Psoas muscle (tissue), 8 donors: ENCODE measurements around the gene SOCS7. TPM values are rescaled to one million over a fixed set of nuclear protein-coding genes. Genes with fewer than 3 reads are reported as not detected.

ENCODE experiments used
- ATAC-seq, 4 donors: fragments of 200-7000 bp; cut with Tn5 transposase; one replicate each; pipeline ENCODE4 v1.9.1; 2020; ENCODE audit warnings: moderate library complexity in 3 of 4, mild to moderate bottlenecking in 2 of 4
- DNase-seq, 2 donors: peaks; one replicate each; pipeline ENCODE4 v3.0.0-alpha.2; 2020
- H3K27ac ChIP-seq: fragments of 200-600 bp; one replicate; pipeline ENCODE4 v1.8.0; 2022
- H3K27me3 ChIP-seq, 3 donors: fragments of 200-600 bp in 1 of 3; one replicate each; pipeline versions ENCODE4 v1.6.1 to v1.8.0; 2013 to 2022; ENCODE audit warnings: low read length in 2 of 3, mild to moderate bottlenecking in 2 of 3, moderate library complexity in 1 of 3; ENCODE audit not compliant: insufficient read depth in 3 of 3
- H3K36me3 ChIP-seq, 2 donors: fragments of 200-600 bp in 1 of 2; one replicate each; pipeline versions ENCODE4 v1.6.1 to v1.8.0; 2013 to 2022; ENCODE audit warnings: low read depth in 1 of 2, mild to moderate bottlenecking in 1 of 2, moderate library complexity in 1 of 2; ENCODE audit not compliant: insufficient read depth in 1 of 2
- H3K4me1 ChIP-seq: fragments of 200-600 bp; one replicate; pipeline ENCODE4 v1.8.0; 2022
- H3K4me3 ChIP-seq: fragments of 200-600 bp; one replicate; pipeline ENCODE4 v1.8.0; 2022; ENCODE audit warnings: mild to moderate bottlenecking
- H3K9me3 ChIP-seq: fragments of 200-600 bp; one replicate; pipeline ENCODE4 v1.8.0; 2022
- CTCF ChIP-seq: fragments of 200-600 bp; IDR thresholded peaks from one replicate; pipeline ENCODE4 v1.8.0; 2022; ENCODE audit warnings: antibody characterized with exemption
- WGBS, 3 donors: extraction: QIAGEN DNeasy Blood & Tissue Kit; methylation state at CpG; one replicate each; pipeline versions ENCODE4 v1.1.6 to v1.1.7; 2013; 5-methylcytosine and 5-hydroxymethylcytosine counted together
- intact Hi-C, 2 donors: fragments of 100-400 bp; cut with DNase I; formaldehyde crosslinking; loops; one replicate each; pipeline versions ENCODE4 v1.11.0 to v1.14.2; 2022
- polyA plus RNA-seq, 3 donors: library from polyadenylated mRNA; stranded (reverse); fragments of 200-250 nt; gene quantifications; one replicate each; pipeline ENCODE4 v1.2.3, GENCODE V29; 2013
- total RNA-seq, 4 donors: library from RNA; stranded (reverse); fragmentation: NEBNext Ultra II Directional in 2 of 4; extraction: Animal tissue kit (Norgen Biotek cat#: 25700) in 2 of 4; gene quantifications; one replicate each; pipeline versions ENCODE4 v1.2.1 to v1.2.4, GENCODE V29; 2021 to 2023
- donor health status: healthy with polysubstance abuse.
- donor health status: DM: no; HTN: no; CAD: no; lungs with moderate emphysema.
- donor health status: Bipolar disorder and iron deficiency.
- donor health status: healthy.
- donor health status: DM: yes; HTN: yes; CAD: no.
- donor health status: DM: no; HTN: no; CAD: no.
- donor health status: DM: no; HTN: no; CAD: no.
- donor health status: DM: yes; HTN: yes; CAD: no.

The SOCS7 gene
- total and polyA plus RNA-seq, 7 donors: 6.6 to 28.9 (median 23.9) TPM

DNA sequence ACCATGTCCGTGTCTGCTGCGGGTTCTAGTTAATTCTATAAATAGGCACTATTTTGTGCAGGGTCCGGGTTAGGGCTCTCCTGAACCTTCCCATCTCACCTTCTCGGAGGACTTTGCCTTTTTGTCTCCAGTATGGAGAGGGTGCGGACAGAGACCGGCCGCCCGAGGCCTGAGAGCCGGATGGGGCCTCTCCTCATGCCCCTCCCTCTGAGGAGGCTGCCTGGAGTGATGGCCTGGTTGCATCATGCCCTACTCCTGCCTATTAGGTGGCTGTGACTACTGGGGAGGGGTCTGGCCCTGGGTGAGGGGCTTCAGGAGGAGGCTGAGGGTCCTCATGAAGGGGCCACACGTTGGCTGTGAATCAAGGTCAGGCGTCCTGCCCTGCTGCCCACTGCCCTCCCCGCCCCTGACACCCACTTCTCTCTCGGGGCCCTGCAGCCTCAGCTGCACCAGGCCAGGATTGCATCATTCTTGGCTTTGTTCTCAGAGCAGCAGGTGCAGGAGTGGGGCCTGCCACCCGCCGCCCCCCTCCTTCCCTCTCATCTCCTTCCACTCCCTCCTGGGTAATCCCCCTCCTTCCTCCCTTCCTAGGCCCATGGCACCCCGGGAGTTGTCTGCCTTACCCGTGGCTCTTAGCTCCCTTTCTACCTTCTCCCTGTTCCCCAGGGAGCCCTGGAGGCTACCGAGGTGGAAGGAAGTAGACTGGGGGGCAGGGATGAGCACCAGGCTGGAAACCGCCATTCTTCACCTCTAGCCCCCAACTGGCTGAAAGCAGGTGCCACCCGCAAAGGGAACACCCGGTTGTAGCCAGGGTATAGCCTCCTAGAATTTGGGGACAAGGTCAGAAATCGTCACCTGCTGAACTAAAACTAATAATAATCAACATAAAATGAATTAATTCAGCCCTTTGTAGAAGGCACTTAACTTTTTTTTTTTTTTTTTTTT is 63.9 kb downstream of the SOCS7 start:
- H3K36me3 ChIP-seq: no peaks in the 10 kb centered on the region
- H3K9me3 ChIP-seq: no peaks in the 10 kb centered on the region
- peak overlapping the region; percentile 57 for H3K4me3 ChIP-seq
- peaks cover 18% of the 10 kb centered on the region for H3K4me1 ChIP-seq
- ATAC-seq (peak; percentile 75 to 88 (median 84)), DNase-seq (peak; percentile 36 to 75)
- no peak overlapping the region for H3K27ac ChIP-seq
- 11 to 17% (median 14%) methylated on average over 18 to 22 of the region's 22 CpGs for WGBS, 3 donors
- no peak for TF ChIP-seq CTCF
- intact Hi-C loops: loop anchor here (1.0 to 2.0 kb wide), 2 partner anchors 65 to 66 kb away; partner anchors contain the start of gene SOCS7 (in 1 of the 2)
- peaks cover 0 to 24% (median 8%) of the 10 kb centered on the region in 3 donors for H3K27me3 ChIP-seq

GRCh38 chr17:38416840-38417209 is 65.2 kb downstream of the SOCS7 start:
- ATAC-seq (no peak), DNase-seq (no peak)
- no peak overlapping the region for H3K4me3 ChIP-seq
- H3K36me3 ChIP-seq: no peaks in the 10 kb centered on the region
- H3K27me3 ChIP-seq: peaks cover 0 to 24% (median 6%) of the 10 kb centered on the region in 3 donors
- H3K9me3 ChIP-seq: no peaks in the 10 kb centered on the region
- intact Hi-C loops: no loop called here
- no peak overlapping the region for H3K27ac ChIP-seq
- 79 to 85% (median 83%) methylated on average over 1 of the region's 1 CpG for WGBS, 3 donors
- no peak for TF ChIP-seq CTCF
- peaks cover 29% of the 10 kb centered on the region for H3K4me1 ChIP-seq

GRCh38 chr17:38417210-38417951 is 65.7 kb downstream of the SOCS7 start:
- Histone ChIP-seq H3K27ac (no peak overlapping the region), H3K4me1 (peaks cover 29% of the 10 kb centered on the region), H3K36me3 (no peaks in the 10 kb centered on the region), H3K27me3 (peaks cover 0 to 24% (median 6%) of the 10 kb centered on the region in 3 donors), H3K9me3 (no peaks in the 10 kb centered on the region), H3K4me3 (no peak overlapping the region)
- intact Hi-C loops: no loop called here
- TF ChIP-seq CTCF: no peak
- ATAC-seq: no peak
- 70 to 85% (median 70%) methylated on average over 10 to 11 of the region's 11 CpGs for WGBS, 3 donors
- no peak for DNase-seq

DNA sequence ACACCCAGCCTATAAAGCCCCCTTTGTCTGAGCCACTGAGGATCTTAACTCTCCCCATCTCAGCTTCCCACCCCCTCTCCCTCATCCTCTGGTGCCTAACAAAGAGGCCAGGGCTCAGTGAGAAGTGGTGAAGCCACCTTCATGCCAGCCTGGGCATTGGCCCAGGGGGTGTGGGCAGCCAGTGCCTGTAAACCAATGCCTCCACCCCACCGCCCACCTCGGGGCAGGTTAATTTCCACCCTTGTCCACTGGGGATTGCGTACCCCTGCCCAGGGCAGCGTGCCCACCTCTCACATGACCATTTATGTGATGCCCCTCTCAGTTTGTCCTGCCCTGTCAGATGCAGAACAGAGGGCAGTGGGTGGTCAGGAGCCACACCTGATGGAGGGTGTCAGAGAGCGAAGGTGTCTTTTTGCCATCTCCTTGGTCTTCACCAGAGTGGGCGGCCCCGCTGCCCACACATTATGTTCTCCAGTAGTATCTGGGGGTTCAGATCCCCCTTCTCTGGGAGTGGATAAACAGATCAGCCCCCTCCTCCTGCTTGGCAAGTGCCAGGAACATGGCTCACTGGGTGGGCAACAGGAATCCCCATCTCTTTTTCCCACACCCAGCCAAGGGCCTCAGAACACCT is 66.5 kb downstream of the SOCS7 start:
- intact Hi-C loops: no loop called here
- Histone ChIP-seq H3K36me3 (no peaks in the 10 kb centered on the region), H3K27me3 (peaks cover 0 to 24% (median 6%) of the 10 kb centered on the region in 3 donors), H3K27ac (no peak overlapping the region), H3K4me1 (peaks cover 29% of the 10 kb centered on the region), H3K9me3 (no peaks in the 10 kb centered on the region), H3K4me3 (no peak overlapping the region)
- WGBS, 3 donors: 72 to 77% (median 73%) methylated on average over 7 of the region's 7 CpGs
- TF ChIP-seq CTCF: no peak
- no peak for DNase-seq
- no peak for ATAC-seq
